Measurements from ENCODE around the gene ANP32B.
"Not testable (repeated sequence)": the region's sequence is repeated elsewhere in the genome, so short reads cannot be mapped to it uniquely, and the experiment has no call there.

ANP32B gene

GRCh38 chr9:97958812-97959511 lies 24.2 kb upstream of the ANP32B start:
- no peak overlapping the region for H3K4me3 ChIP-seq (ENCODE audit: low read depth, low read length)
- peak; percentile 11 for TF ChIP-seq CTCF (conservative IDR thresholded peaks at IDR 0.05; ENCODE audit: low read depth, low read length)
- peak; percentile 58 for DNase-seq (ENCODE audit: low read depth)

GRCh38 chr9:97959585-97959984 lies 23.6 kb upstream of the ANP32B start:
- no peak for DNase-seq (ENCODE audit: low read depth)
- TF ChIP-seq CTCF (conservative IDR thresholded peaks at IDR 0.05; ENCODE audit: low read depth, low read length), result no peak

GRCh38 chr9:97960678-97961328 lies 22.3 kb upstream of the ANP32B start:
- not testable (repeated sequence) for H3K4me3 ChIP-seq (ENCODE audit: low read depth, low read length); DNase-seq (ENCODE audit: low read depth)

More at GRCh38 chr9:97959585-97959984, 23.6 kb upstream of the ANP32B start:
- H3K4me3 ChIP-seq (ENCODE audit: low read depth, low read length), result no peak overlapping the region

- no peak overlapping the region for H3K4me3 ChIP-seq (ENCODE audit: low read depth, low read length)
- no peak for DNase-seq (ENCODE audit: low read depth)
- TF ChIP-seq CTCF (conservative IDR thresholded peaks at IDR 0.05; ENCODE audit: low read depth, low read length), result no peak
Measured at GRCh38 chr9:97961361-97961760, 21.8 kb upstream of the ANP32B start.

- DNase-seq (ENCODE audit: low read depth), result no peak
- TF ChIP-seq CTCF (conservative IDR thresholded peaks at IDR 0.05; ENCODE audit: low read depth, low read length), result no peak
Measured at GRCh38 chr9:97962136-97962535, 21.0 kb upstream of the ANP32B start.

GRCh38 chr9:97962575-97962974 lies 20.6 kb upstream of the ANP32B start:
- H3K4me3 ChIP-seq (ENCODE audit: low read depth, low read length), result no peak overlapping the region
- no peak for TF ChIP-seq CTCF (conservative IDR thresholded peaks at IDR 0.05; ENCODE audit: low read depth, low read length)
- DNase-seq (ENCODE audit: low read depth), result no peak

More at GRCh38 chr9:97962136-97962535, 21.0 kb upstream of the ANP32B start:
- H3K4me3 ChIP-seq (ENCODE audit: low read depth, low read length), result no peak overlapping the region

GRCh38 chr9:97963232-97963631 lies 19.9 kb upstream of the ANP32B start:
- TF ChIP-seq CTCF (conservative IDR thresholded peaks at IDR 0.05; ENCODE audit: low read depth, low read length), result no peak
- DNase-seq (ENCODE audit: low read depth), result no peak

More at GRCh38 chr9:97963232-97963631, 19.9 kb upstream of the ANP32B start:
- no peak overlapping the region for H3K4me3 ChIP-seq (ENCODE audit: low read depth, low read length)
